Liver (tissue), 9 donors: ENCODE data around the gene UQCRHL. TPM values are rescaled to one million over a fixed set of nuclear protein-coding genes. Genes with fewer than 3 reads are reported as not detected.
"Not testable (repeated sequence)": the region's sequence is repeated elsewhere in the genome, so short reads cannot be mapped to it uniquely, and the experiment has no call there.

Experiments
- DNase-seq: peaks from one replicate; pipeline ENCODE4 v3.0.0-alpha.2; 2017; ENCODE audit warnings: low spot score
- H3K27ac ChIP-seq, 2 donors: one replicate each; pipeline ENCODE4 v1.7.0; 2013; ENCODE audit warnings: inconsistent platforms in 2 of 2, low read length in 2 of 2, control low read depth in 1 of 2, low read depth in 1 of 2, mild to moderate bottlenecking in 1 of 2
- H3K27me3 ChIP-seq, 4 donors: one replicate each; pipeline versions ENCODE4 v1.6.1 to v1.7.0; 2013; ENCODE audit warnings: low read length in 3 of 4, inconsistent platforms in 1 of 4, mild to moderate bottlenecking in 1 of 4, moderate library complexity in 1 of 4; ENCODE audit not compliant: control insufficient read depth in 4 of 4, insufficient read depth in 4 of 4
- H3K36me3 ChIP-seq, 4 donors: one replicate each; pipeline versions ENCODE4 v1.6.1 to v1.7.0; 2013; ENCODE audit warnings: low read length in 3 of 4, mild to moderate bottlenecking in 3 of 4, low read depth in 1 of 4, moderate library complexity in 1 of 4; ENCODE audit not compliant: control insufficient read depth in 4 of 4, insufficient read depth in 3 of 4
- H3K4me1 ChIP-seq, 4 donors: one replicate each; pipeline versions ENCODE4 v1.6.1 to v1.7.0; 2013; ENCODE audit warnings: low read length in 3 of 4, mild to moderate bottlenecking in 3 of 4, moderate library complexity in 1 of 4; ENCODE audit not compliant: control insufficient read depth in 4 of 4, insufficient read depth in 4 of 4
- H3K4me3 ChIP-seq, 3 donors: one replicate each; pipeline versions ENCODE4 v1.6.1 to v1.7.0; 2013; ENCODE audit warnings: low read length in 3 of 3, control low read depth in 1 of 3, low read depth in 1 of 3, mild to moderate bottlenecking in 1 of 3
- H3K9ac ChIP-seq, 2 donors: one replicate each; pipeline ENCODE4 v1.7.0; 2013; ENCODE audit warnings: low read length in 2 of 2, mild to moderate bottlenecking in 2 of 2, moderate library complexity in 2 of 2, control low read depth in 1 of 2, low read depth in 1 of 2
- H3K9me3 ChIP-seq, 4 donors: one replicate each; pipeline versions ENCODE4 v1.6.1 to v1.7.0; 2013; ENCODE audit warnings: low read length in 3 of 4; ENCODE audit not compliant: control insufficient read depth in 4 of 4
- ATF3 ChIP-seq: IDR thresholded peaks from 2 replicates; pipeline ENCODE4 v1.6.1; 2016; ENCODE audit warnings: antibody characterized with exemption
- CTCF ChIP-seq: fragments of 150-350 bp; IDR thresholded peaks from 2 replicates; pipeline ENCODE4 v1.5.1; 2017; ENCODE audit warnings: improper control_type of control experiment, low read depth, low read length; ENCODE audit not compliant: missing input control
- EGR1 ChIP-seq, 2 donors: IDR thresholded peaks; 2 replicates each; pipeline ENCODE4 v1.6.1; 2016 to 2018; ENCODE audit warnings: antibody characterized with exemption in 2 of 2, low read depth in 2 of 2
- FOXA1 ChIP-seq: IDR thresholded peaks from 2 replicates; pipeline ENCODE4 v1.6.1; 2016; ENCODE audit warnings: antibody characterized with exemption
- FOXA2 ChIP-seq: IDR thresholded peaks from 2 replicates; pipeline ENCODE4 v1.6.1; 2016; ENCODE audit warnings: antibody characterized with exemption
- GABPA ChIP-seq, 2 donors: IDR thresholded peaks in 1 of 2; conservative IDR thresholded peaks in 1 of 2; 2 replicates each; pipeline ENCODE4 v1.6.1; 2016; ENCODE audit warnings: antibody characterized with exemption in 2 of 2, mild to moderate bottlenecking in 1 of 2, moderate library complexity in 1 of 2
- HNF4A ChIP-seq, 2 donors: conservative IDR thresholded peaks; 2 replicates each; pipeline ENCODE4 v1.6.1; 2016; ENCODE audit warnings: antibody characterized with exemption in 2 of 2, mild to moderate bottlenecking in 2 of 2
- HNF4G ChIP-seq: IDR thresholded peaks from 2 replicates; pipeline ENCODE4 v1.6.1; 2016; ENCODE audit warnings: antibody characterized with exemption
- JUND ChIP-seq, 2 donors: IDR thresholded peaks; 2 replicates each; pipeline ENCODE4 v1.6.1; 2016; ENCODE audit warnings: antibody characterized with exemption in 2 of 2
- MAX ChIP-seq: IDR thresholded peaks from 2 replicates; pipeline ENCODE4 v1.6.1; 2016; ENCODE audit warnings: antibody characterized with exemption
- NR2F2 ChIP-seq: IDR thresholded peaks from 2 replicates; pipeline ENCODE4 v1.6.1; 2016; ENCODE audit warnings: antibody characterized with exemption
- RXRA ChIP-seq, 2 donors: IDR thresholded peaks; 2 replicates each; pipeline ENCODE4 v1.6.1; 2017 to 2018; ENCODE audit warnings: antibody characterized with exemption in 2 of 2, mild to moderate bottlenecking in 1 of 2
- SP1 ChIP-seq: IDR thresholded peaks from 2 replicates; pipeline ENCODE4 v1.6.1; 2018; ENCODE audit warnings: antibody characterized with exemption, mild to moderate bottlenecking
- YY1 ChIP-seq: IDR thresholded peaks from 2 replicates; pipeline ENCODE4 v1.6.1; 2016; ENCODE audit warnings: antibody characterized with exemption, mild to moderate bottlenecking
- ZBTB33 ChIP-seq: IDR thresholded peaks from 2 replicates; pipeline ENCODE4 v1.6.1; 2016; ENCODE audit warnings: antibody characterized with exemption
- WGBS: extraction: QIAGEN DNeasy Blood & Tissue Kit; methylation state at CpG from one replicate; pipeline ENCODE4 v1.1.7; 2013; 5-methylcytosine and 5-hydroxymethylcytosine counted together
- polyA plus RNA-seq, 2 donors: library from polyadenylated mRNA; stranded (reverse) in 1 of 2; unstranded in 1 of 2; fragments of 200-250 nt in 1 of 2; fragments of >200 nt in 1 of 2; fragmentation: Nextera tagmentation in 1 of 2; extraction: Ambion mirVana in 1 of 2; gene quantifications; one replicate each; pipeline versions ENCODE4 v1.2.1 to v1.2.3, GENCODE V29; 2013 to 2015
- total RNA-seq, 2 donors: library from RNA; depleted of rRNA; stranded (reverse); fragments of >200 nt; gene quantifications; one replicate each; pipeline ENCODE4 v1.2.3, GENCODE V29; 2014
- donor health status: healthy.
- donor health status: healthy.
- donor health status: healthy.
- donor health status: healthy.
- donor health status: healthy.

The UQCRHL gene
- total and polyA plus RNA-seq, 4 donors = 0.50 to 2.9 (median 1.4) TPM

- no peak for DNase-seq
- peaks cover 0 to 11% (median 5%) of the 10 kb centered on the region in 4 donors for H3K4me1 ChIP-seq
- no peak overlapping the region for H3K4me3 ChIP-seq
- H3K27me3 ChIP-seq = no peaks in the 10 kb centered on the region
- H3K9me3 ChIP-seq = no peaks in the 10 kb centered on the region
- 81% methylated on average over 7 of the region's 7 CpGs for WGBS
- H3K9ac ChIP-seq = peak overlapping the region in 1 of 2 donors; percentile 47
- H3K36me3 ChIP-seq = no peaks in the 10 kb centered on the region
- TF ChIP-seq FOXA1 (no peak), YY1 (no peak), HNF4G (no peak), NR2F2 (no peak), GABPA (IDR thresholded peaks at IDR 0.05 in 1 of 2, conservative IDR thresholded peaks at IDR 0.05 in 1 of 2) (no peak), EGR1 (IDR thresholded peaks at IDR 0.05; ENCODE audit: low read depth in 2 of 2) (no peak), FOXA2 (no peak), JUND (IDR thresholded peaks at IDR 0.05) (no peak), ATF3 (no peak), MAX (no peak)
- H3K27ac ChIP-seq = peak overlapping the region in 1 of 2 donors; percentile 99
Measured at GRCh38 chr1:15837931-15838330, 30.5 kb upstream of the UQCRHL start.

- peak overlapping the region; percentile 99 to 100 for H3K27ac ChIP-seq
Measured at GRCh38 chr1:15836772-15837669, 29.6 kb upstream of the UQCRHL start.

GRCh38 chr1:15836511-15836771, 29.0 kb upstream of the UQCRHL start:
- Histone ChIP-seq H3K4me3 (peak overlapping the region; percentile 40 to 73 (median 50)), H3K27ac (peak overlapping the region; percentile 99 to 100), H3K4me1 (peaks cover under 1 to 15% (median 7%) of the 10 kb centered on the region in 4 donors)
- not testable (repeated sequence) for H3K27me3 ChIP-seq, H3K9me3 ChIP-seq, H3K9ac ChIP-seq, DNase-seq, H3K36me3 ChIP-seq
- 59% methylated on average over 14 of the region's 14 CpGs for WGBS

More at GRCh38 chr1:15836772-15837669, 29.6 kb upstream of the UQCRHL start:
- WGBS = 23% methylated on average over 62 of the region's 62 CpGs
- DNase-seq = peak; percentile 66
- H3K4me1 ChIP-seq = peaks cover 0 to 15% (median 7%) of the 10 kb centered on the region in 4 donors
- TF ChIP-seq SP1 (peak; percentile 25), FOXA1 (no peak), HNF4G (peak; percentile 15), RXRA (IDR thresholded peaks at IDR 0.05) (peak; percentile 12 to 31), JUND (IDR thresholded peaks at IDR 0.05) (no peak), GABPA (IDR thresholded peaks at IDR 0.05 in 1 of 2, conservative IDR thresholded peaks at IDR 0.05 in 1 of 2) (no peak), ZBTB33 (no peak), MAX (no peak), HNF4A (conservative IDR thresholded peaks at IDR 0.05) (peak; percentile 13 to 80), CTCF (no peak), YY1 (no peak), EGR1 (IDR thresholded peaks at IDR 0.05; ENCODE audit: low read depth in 2 of 2) (peak in 1 of 2 donors; percentile 65)
- H3K36me3 ChIP-seq = no peaks in the 10 kb centered on the region
- H3K9ac ChIP-seq = peak overlapping the region; percentile 47 to 73
- no peaks in the 10 kb centered on the region for H3K27me3 ChIP-seq
- peak overlapping the region; percentile 50 to 59 (median 55) for H3K4me3 ChIP-seq
- no peaks in the 10 kb centered on the region for H3K9me3 ChIP-seq
